ENCODE results near the gene MYO1D.
"Not testable (repeated sequence)": the region's sequence is repeated elsewhere in the genome, so short reads cannot be mapped to it uniquely, and the experiment has no call there.

Gene MYO1D
- 27.8 to 39.1 (median 31.4) reads per million in 3 experiments for total RNA-seq

GRCh38 chr17:32876417-32877163, at the start of gene MYO1D:
Gene MYO1D, minus strand, starts transcription at chr17:32877124. Its CDS starts 252 bp downstream, at chr17:32876872.
- peak; percentile 54 for DNase-seq

GRCh38 chr17:32926183-32926582, 49.3 kb upstream of the MYO1D start:
- DNase-seq, result no peak

GRCh38 chr17:32923905-32924304, 47.0 kb upstream of the MYO1D start:
- DNase-seq, result not testable (repeated sequence)

- no peak for DNase-seq
Measured at GRCh38 chr17:32921017-32921416, 44.1 kb upstream of the MYO1D start.

- no peak for DNase-seq
Measured at GRCh38 chr17:32920293-32920692, 43.4 kb upstream of the MYO1D start.

- DNase-seq, result not testable (repeated sequence)
Measured at GRCh38 chr17:32919876-32920275, 43.0 kb upstream of the MYO1D start.

- DNase-seq, result no peak
Measured at GRCh38 chr17:32917842-32918241, 40.9 kb upstream of the MYO1D start.

- no peak for DNase-seq
Measured at GRCh38 chr17:32917081-32917480, 40.2 kb upstream of the MYO1D start.

GRCh38 chr17:32916134-32916533, 39.2 kb upstream of the MYO1D start:
- no peak for DNase-seq

GRCh38 chr17:32915245-32915644, 38.3 kb upstream of the MYO1D start:
- no peak for DNase-seq

GRCh38 chr17:32914181-32914580, 37.3 kb upstream of the MYO1D start:
- DNase-seq, result no peak

- no peak for DNase-seq
Measured at GRCh38 chr17:32913593-32913992, 36.7 kb upstream of the MYO1D start.

- no peak for DNase-seq
Measured at GRCh38 chr17:32912218-32912897, 35.4 kb upstream of the MYO1D start.

- no peak for DNase-seq
Measured at GRCh38 chr17:32910769-32911168, 33.8 kb upstream of the MYO1D start.

- peak; percentile 4 for DNase-seq
Measured at GRCh38 chr17:32909787-32910369, 33.0 kb upstream of the MYO1D start.

- DNase-seq, result no peak
Measured at GRCh38 chr17:32907583-32907982, 30.7 kb upstream of the MYO1D start.

GRCh38 chr17:32904891-32905290, 28.0 kb upstream of the MYO1D start:
- DNase-seq, result no peak

GRCh38 chr17:32903774-32904673, 27.1 kb upstream of the MYO1D start:
- DNase-seq, result no peak

GRCh38 chr17:32901743-32902142, 24.8 kb upstream of the MYO1D start:
- no peak for DNase-seq

GRCh38 chr17:32899236-32900013, 22.5 kb upstream of the MYO1D start:
- DNase-seq, result no peak

GRCh38 chr17:32896647-32897258, 19.8 kb upstream of the MYO1D start:
- DNase-seq, result no peak

GRCh38 chr17:32894245-32894644, 17.3 kb upstream of the MYO1D start:
- no peak for DNase-seq

All from central memory CD4-positive, alpha-beta T cell (primary cell).